HG03159 (cell line): ENCODE measurements around the gene PKIB.
A peak's percentile ranks its signal among the peaks of the same experiment; 100 is the strongest.

Experiments
- ATAC-seq: cut with Tn5 transposase; IDR thresholded peaks from one replicate; pipeline ENCODE4 v1.9.1; 2021; ENCODE audit warnings: mild to moderate bottlenecking, moderate library complexity; ENCODE audit not compliant: unreplicated experiment

The PKIB gene

DNA sequence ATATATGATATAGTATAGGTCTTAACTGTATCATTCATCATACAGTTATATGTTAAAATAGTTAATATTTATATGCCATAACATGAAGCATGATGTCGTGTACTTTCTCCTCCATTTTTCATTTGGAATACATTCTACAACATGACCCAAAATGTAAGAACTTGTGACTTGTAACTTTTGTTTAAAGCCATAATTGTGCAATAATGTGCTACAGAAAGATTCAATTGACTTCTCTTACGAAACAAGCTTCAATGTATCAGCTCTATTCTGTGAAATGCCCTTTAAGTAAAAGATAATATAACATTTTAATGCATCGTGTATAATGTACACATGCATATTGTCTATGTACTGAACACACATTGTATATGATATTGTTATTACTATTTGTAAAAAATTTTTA, 92.6 kb downstream of the PKIB start:
- no peak for ATAC-seq

DNA sequence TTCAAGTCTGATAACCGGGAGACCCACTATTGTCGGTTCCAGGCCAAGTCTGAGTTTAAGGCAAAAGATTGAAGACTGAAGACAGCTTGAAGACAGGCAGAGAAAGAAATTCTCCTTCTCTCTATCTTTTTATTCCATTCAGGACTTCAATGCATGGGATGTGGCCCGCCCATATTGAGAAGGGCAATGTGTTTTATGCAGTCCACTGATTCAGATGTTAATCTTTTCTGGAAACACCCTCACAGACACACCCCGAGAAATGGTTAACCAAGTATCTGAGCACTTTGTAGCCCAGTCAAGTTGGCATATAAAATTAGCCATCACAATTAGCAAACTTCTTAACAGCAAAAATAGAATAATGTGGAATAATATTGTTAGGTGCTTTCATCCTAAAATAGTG, 93.9 kb downstream of the PKIB start:
- ATAC-seq: no peak

DNA sequence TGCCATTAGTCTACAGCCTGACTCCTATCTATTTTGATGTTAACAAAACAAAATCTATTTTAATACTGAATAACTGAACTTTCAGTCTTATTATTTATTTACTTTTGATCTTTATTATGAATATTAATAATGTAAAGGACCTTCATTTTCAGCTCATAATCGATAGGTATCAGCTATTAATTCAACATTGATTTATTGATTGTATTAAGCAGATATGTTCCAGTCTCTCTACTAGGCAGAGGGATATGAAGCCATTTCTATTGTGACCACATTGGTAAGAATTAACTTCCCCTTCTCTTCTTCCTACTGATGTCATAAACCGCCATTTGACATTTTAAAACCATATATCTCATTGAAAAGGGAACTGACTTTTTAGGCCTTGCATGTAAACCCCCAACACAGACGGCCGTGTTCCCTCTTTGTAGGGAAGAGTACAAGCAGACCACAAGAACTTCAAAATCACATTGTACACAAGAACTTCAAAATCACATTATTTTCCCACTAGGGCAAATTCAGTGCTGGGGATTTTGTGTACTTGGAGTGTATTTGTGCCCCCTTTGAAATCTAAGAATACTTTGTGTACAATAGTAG, 99.8 kb downstream of the PKIB start:
- ATAC-seq: peak; percentile 90

DNA sequence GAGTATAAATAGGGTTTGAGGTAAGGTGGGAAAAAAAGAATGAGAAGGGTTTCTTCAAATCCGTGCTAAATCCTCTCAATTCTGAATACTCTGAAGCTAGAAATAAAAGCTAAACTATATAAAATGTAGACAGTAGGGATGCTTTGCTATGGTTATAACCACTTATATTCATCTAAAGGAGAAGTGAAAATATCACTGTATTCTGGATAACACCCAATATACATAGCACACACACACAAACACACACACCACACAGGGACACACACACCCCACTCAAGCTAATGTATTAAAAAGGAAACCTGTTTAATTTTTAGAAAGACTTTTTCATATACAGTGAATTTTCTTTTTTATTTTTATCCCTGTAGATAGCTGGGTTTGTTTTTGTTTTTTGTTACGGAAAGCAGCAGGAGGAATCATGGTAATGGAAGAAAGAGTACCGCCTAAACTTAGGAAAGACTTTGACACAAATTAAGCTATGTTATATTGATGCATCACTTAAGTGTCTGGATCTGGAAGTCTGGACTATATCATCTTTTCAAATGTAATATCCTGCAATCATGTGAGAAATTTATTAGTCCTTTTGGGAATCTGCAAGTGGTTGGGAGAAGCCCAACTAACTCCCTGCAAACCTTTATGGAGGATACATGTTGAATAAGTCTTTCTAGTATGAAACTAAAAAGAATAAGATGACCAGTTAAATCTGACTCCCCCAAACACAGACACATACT, 100.9 kb downstream of the PKIB start:
- no peak for ATAC-seq

DNA sequence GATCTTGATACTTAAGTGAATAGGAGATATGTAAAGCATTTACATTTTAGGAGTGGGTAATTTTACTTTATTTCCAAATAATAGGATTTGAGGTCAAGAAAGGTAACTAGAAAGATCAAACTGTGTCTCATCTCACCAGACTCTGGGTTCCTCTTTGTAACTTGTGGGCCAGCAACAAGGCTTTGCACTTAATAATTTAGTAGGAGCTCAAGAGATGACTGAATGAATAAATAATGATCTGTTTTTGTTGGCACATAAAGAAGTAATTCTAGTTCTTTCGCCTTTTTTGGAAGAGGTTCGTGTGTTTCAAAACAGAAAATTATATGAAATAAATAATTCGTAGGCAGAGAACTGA, 101.9 kb downstream of the PKIB start:
- no peak for ATAC-seq

DNA sequence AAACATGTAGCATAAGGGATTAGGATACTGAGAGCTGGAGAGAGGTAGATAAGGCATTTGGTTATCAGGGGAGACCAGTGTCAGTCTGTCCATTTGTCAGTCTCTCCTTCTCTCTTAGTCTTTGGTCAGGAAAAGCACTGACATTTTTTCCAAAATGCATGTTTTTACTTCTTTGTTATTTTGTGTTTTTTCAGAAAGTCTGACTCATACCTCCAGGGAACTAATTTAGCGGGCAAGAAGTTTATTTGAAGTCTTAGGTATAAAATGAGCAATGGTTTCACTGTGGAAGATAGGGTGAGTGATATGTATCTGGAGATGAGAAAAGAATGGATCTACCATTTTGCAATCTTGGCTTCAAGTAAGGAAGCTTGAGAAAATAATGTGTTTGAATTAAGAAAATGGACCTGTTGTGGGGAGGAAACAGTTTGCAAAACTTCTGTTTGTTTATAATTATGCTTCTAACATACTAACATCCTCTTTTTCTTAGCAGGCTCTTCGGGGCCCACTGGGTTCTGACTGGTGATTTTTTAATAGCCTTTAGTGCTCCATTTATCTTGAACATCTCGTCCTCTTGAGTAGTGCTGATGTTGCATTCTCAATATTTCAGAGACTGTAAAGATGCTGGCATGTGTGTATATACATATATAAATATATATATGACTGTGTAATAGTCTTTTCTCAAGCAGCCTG, 102.4 kb downstream of the PKIB start:
- no peak for ATAC-seq

DNA sequence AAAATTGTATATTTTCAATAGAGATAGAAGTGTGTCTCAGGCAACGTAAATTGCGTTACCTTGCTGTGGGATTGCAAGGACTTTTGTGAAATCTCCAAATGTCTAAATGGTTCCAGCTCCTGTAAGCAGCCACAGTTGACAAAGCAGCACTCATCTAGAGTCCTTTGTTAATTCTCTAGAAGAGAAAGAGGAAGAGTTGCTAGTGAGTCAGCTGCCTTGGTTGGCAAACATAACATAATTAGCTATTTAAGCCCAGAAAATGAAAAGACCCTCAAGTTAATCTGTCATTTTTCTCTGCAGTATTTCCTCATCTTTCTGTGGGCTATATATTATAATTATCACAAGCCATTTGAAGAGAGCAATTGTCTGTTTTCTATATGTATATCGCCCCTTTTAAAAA, 102.9 kb downstream of the PKIB start:
- no peak for ATAC-seq

DNA sequence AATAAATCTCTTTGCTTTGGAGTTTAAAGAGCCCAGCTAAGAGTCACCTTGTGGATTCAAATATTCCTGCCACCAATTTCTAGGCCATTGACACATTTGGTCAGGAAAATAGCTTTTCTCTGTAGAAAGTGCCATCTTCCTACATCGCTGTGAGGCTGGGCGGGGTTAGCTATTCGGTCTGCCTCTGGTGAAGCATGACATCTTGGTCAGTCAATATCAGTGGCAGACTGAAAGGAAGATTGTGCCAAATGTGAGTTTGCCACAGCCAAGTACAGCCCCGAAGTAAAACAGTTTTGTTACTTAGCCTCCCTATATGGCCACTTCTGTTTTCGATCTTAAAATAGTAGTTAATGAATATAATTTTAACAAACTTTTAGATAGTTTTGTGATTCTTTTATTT, 103.9 kb downstream of the PKIB start:
- ATAC-seq: no peak

DNA sequence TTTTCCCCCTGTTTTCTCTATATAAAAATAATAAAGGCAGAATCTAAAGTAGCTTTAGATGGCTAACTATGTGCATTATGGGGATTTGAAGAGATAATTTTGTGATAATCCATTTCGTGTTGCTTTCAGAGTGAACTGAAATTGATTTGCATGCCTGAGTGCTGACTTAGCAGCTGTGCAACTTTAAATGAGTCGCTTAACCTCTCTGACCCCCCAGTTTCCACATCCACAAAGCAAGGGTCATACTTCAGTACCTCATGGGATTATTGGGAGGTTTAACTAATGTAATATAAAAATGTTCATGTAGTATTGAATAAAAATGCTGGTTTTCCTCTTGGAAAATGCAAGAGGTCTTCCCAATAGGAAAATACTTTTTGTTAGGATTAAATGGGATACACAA, 105.5 kb downstream of the PKIB start:
- ATAC-seq: no peak

DNA sequence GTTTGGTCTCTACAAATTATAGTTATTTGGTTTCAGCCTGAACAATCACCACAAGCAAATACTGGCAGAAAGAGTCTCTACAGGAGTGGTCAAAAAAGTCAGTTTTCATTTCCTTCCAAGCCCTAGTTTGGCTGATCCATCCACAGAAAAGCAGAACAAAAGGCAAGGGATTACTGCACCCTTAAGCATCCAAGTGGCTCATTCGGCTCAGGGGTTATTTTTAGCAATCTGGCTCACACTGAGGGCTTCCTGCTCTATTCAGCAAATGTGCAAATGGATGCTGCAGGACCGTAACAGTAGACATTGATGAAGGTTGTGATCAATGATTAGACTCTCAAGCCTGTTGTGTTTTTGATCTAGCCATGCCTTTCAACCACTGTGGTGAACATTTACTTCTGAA, 107.1 kb downstream of the PKIB start:
- no peak for ATAC-seq

DNA sequence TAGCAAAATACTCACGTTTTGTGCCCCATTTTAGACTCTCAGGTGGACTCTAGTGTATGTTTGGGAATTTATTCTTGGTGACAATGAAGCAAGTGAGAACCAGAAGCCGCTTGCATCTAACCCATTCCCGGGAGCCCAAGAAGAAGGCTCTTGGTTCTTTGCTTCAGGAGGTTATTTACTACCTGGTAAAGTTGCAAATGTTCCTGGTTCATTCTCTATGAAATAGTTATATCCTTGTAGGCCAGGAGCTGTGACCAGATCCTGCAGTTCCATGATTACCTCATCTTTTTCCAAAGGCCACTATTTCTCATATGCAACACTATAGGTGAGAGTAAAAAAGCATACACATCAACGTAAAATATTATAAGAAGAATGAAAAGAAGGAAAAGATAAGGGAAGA, 108.4 kb downstream of the PKIB start:
- no peak for ATAC-seq

DNA sequence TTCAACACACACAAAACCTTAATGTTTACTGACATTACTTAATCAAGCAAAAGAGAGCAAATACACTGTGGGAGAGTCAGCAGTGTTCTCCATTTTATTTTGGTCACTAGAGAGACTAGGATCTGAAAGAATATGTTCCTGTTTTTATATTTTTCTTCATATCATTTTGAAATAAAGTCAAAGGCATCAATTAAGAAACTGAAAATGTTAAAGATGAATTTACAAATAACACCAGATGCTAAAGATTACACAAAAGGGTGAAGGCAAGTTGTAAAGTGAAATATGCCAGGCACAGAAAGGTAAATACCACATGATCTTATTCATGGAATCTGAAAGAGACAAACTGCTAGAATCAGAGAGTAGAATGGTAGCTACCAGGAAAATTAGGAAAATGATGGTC, 109.0 kb downstream of the PKIB start:
- no peak for ATAC-seq

DNA sequence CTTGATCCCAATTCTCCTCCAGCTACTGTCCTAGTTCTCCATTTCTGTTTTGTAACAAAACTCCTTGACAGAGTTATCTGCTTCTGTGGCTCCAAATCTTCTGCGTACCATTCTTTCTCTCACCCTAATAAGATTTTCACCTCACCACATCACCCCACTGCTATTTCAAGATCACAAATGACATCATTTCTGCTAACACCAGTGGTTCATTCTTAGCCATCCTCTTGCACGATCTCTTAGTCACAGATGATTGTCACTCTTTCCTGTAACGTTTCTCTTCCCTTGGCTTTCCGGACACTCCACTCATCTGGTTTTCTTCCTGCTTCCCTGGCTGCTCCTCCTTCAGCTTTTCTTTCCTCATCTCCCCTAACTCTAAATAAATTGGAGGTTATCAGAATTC, 112.5 kb downstream of the PKIB start:
- ATAC-seq: no peak

DNA sequence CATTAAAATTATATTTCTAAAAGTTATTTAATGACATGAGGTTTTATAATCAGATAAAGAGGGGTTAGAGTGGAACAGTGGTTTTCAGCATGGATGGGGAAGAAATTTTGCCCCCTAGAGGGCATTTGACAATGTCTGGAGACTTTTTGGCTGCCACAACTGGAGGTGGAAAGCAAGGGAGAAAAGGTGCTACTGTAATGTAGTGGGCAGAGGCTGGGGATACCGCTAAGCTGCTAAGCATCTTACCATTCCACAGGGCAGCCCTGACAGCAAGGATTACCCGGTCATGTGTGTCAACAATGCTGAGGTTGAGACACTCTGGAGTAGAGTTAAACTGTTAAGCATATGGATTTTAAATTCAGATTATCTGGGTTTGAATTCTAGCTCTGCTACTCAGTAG, 116.4 kb downstream of the PKIB start:
- ATAC-seq: no peak

DNA sequence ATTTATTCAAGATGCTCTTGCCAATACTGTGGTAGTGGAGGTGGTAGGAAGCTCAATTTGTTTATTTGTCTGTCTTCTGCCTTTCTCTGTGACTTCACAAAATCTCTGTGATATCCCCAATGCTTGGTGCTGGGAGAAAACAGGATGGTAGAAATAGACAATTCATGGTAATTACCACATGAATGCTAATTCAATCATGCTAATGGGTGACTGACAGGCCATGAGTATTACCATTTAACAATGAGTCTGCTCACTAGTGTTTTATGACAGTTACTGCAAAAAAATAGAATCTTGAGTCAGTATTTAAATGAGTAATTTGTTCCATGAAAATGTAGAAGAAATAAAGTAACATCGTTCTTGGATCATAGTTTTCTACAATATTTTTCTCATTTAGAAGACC, 117.0 kb downstream of the PKIB start:
- no peak for ATAC-seq

DNA sequence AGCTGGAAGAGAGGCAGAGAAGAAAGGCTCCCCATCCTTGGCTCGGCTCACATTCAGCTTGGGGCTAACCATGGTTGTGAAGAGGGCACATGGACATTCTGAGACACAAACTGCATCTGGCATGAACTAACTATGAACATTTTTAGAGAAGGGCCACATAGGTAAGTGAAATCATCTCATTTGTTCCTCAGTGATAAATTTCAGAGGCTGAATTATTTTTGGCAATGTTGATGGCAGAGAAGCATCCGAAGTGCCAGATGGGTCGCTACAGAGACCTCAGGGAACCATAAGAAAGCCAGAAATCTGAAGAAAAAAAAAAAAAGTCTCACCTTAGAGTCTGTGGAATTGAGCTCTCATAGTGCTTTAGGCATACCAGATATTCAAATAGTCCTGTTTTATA, 120.1 kb downstream of the PKIB start:
- no peak for ATAC-seq

DNA sequence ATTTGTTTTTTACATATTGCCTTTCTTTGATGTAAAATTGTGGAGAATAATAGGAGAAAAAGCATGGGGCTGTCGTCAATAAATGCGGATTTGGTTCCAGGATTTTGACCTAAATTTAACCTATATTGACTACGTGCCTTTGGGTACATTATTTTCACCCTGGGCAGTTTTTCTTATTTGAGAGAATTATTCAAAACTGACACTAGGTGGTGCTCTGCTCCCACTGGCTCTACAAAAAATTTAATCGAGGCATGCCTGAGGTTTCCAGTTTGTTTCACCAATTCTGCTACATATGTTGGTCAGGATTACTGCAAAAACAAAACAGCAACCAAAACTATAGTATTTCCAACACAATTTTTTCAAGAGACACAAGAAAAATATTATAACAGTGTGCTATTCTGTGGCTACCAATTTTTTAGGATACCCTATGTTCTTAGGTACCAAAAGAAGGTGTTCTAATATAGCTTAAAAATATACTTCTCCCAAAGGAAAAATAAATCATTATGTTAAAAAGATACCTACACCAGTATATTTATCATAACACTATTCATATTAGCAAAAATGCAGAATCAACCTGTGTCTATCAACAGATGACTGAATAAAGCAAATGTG, 120.7 kb downstream of the PKIB start:
- ATAC-seq: peak; percentile 66

DNA sequence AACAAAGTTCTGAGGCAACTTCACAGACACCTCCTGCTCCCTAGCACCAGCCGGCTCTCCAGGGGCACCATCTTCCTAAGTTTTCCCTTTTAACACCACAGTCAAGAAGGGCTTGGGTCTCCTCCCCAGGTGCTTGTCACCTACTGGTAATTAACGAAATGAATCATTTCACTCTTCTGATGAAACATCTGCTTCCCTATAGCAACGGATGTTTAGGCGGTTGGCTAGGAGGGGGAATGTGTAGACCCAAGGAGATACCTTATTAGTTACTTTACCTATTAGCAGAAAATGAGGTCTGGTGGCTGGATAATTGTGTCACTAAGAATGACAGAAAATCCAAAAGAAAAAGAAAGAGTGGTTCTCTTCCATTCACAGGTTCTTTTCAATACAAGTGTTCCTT, 123.1 kb downstream of the PKIB start:
- ATAC-seq: no peak

DNA sequence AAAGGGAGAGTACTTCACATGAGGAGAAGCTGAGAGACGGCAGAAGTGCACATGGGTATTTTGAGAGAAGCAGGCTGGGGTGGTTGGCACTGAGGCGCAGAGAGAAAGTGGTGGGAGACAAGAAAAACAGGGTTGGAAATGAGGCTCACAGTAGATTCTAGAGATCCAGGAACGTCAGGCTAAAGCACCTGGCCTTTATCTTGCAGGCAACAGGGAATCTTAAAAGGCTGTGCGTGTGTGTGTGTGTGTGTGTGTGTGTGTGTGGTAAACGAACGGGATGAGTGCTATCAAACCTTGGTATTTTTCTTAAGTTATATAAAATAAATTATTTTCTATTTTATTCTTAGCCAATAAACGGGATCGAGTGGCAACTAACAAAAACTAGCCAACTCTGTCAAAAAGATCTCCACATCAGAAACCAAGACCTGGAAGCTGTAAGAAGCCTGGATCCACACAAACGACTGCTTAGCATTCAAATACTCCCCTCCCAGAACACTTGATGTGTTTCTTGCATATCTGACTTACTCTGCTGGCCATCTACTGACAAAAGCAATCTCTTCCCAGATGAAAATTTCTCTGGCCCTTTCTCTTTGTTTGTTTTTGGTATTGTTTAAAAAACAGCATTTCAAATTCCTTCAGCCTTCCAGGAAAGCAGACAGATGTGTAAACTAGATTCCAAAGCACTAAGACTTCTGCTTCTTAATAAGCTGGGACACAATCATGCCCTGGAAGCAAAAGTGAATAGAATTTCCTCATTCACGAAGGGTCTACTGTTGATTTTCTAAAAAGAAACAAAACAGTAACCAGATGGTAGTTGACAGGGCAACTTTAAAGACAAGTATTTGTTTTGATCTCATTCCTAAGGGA, 124.6 kb downstream of the PKIB start:
- no peak for ATAC-seq

DNA sequence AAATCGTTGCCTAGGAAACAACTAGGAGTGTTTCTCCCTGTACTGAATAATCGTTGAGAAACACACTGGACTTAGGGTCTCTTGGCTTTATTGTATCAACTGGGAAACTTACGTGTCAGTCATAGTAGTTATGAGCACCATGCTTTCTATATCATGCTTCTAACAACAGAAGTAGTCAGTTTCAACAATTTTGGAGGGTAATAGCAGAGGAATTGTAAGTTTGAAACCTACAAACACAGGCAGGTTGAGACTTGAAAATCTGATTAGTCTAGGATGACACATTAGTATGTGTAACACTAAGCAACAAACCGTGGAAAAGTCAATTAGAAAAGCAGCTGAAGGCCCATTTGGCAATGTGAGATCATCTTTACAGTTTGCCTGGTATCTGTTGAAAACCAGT, 125.4 kb downstream of the PKIB start:
- ATAC-seq: no peak

DNA sequence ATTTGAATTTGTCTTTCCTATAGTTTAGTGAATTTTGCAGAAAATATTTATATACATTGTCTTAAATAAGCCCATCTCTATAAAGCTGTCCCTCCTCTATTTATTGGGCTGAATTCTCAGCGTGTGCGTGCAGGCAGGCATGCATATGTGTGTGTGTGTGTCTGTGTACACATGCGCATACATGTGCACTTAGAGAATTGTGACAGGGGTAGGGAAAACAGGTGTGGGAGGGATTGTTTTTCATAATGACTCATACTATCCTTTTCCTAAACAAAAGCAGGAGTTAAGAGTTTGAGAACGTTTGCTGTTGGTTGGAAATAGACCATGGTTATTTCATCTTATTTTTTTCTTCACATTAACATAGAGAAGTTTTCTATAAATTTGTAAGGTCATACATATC, 126.0 kb downstream of the PKIB start:
- no peak for ATAC-seq
